ENCODE measurements around the gene MED8. TPM values are rescaled to one million over a fixed set of nuclear protein-coding genes. Genes with fewer than 3 reads are reported as not detected.

The MED8 gene, protein sequence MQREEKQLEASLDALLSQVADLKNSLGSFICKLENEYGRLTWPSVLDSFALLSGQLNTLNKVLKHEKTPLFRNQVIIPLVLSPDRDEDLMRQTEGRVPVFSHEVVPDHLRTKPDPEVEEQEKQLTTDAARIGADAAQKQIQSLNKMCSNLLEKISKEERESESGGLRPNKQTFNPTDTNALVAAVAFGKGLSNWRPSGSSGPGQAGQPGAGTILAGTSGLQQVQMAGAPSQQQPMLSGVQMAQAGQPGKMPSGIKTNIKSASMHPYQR
- total RNA-seq = 47.8 and 48.0 TPM in 2 replicates

DNA sequence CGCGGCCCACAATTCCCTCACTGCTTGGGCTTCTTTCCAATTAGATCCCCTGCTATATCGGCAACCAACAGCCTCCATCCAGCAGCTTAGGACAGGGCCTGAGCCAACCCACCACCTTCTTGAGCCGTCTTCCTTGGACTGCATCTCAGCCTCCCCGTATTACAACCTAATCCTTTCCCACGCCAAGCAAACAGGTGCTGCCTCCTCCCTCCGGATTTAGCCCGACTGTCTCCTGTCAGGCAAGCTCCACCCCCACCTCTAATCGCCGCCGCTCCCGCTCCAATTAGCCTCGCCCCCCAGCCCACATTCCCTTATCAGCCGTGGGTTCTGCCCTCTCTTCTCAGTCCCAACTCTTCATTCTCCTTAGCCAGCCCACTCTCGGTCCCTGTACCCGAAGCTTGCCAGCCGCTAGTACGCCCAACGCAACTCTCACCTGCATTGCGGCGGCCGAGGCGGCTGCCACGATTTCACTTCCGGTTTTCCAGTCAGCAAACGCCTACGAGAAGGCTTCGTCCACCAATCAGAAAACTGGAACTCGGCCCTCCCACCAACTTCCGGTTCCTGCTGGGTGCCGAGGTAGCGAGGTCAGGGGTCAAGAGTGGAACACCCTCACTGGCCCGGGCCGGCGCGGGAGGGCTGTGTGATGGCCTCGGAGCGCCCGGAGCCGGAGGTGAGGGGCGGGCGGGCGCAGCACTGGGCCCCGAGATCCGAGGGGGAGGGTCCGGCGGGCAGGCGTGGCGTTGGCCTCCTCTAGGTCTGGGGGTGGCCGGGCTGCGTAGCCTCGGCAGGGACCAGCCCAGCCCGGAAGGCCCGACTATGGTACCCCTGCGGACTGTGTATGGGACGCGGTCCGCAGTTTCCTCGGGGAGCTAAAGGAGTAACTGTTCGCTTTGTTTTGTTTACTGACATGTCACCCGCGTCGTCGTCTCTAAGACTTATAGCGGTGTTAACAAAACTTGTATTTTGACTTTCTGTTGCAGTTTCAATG lies at the start of gene MED8, which contains the start of gene SZT2:
Gene MED8, minus strand, starts transcription at position 475 of the 988 bp plus-strand sequence. Its CDS starts 36 bp downstream, at position 439.
Gene SZT2, plus strand, starts transcription at position 574 of the 988 bp plus-strand sequence. Its CDS starts 70 bp downstream, at position 644.

GRCh38 chr1:43367904-43368645 lies 21.5 kb downstream of the MED8 start, which contains the start of gene ELOVL1:
Gene ELOVL1, minus strand, starts transcription at chr1:43368011. Its CDS starts 2,402 bp downstream, at chr1:43365609.

GRCh38 chr1:43358746-43359693 lies 30.6 kb downstream of the MED8 start, which contains the start of gene CDC20:
Gene CDC20, plus strand, starts transcription at chr1:43358981. Its CDS starts 235 bp downstream, at chr1:43359216.

DNA sequence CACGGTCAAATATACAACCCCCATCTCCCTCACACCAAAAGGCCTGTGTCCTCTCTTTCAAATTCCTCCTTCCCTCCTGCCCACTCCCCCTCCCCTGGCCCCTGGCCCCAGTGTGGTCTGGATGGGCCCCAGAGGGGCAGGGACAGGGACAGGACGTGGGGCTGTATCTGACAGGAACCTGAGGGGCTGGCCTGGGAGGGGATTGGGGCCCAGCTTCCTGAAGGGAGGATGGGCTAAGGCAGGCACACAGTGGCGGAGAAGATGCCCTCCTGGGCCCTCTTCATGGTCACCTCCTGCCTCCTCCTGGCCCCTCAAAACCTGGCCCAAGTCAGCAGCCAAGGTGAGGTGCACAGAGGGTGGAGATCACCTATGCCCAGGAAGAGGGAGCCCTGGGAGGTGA lies 52.0 kb downstream of the MED8 start, which contains the start of gene MPL:
Gene MPL, plus strand, starts transcription at position 231 of the 400 bp plus-strand sequence. Its CDS starts 31 bp downstream, at position 262.

Other genes with a start within 250 kb of the MED8 start
- 216 and 245 TPM in 2 replicates for gene EBNA1BP2, start 217.5 kb downstream of the MED8 start, total RNA-seq
- gene CFAP57, start 217.5 kb downstream of the MED8 start, total RNA-seq = 0.13 and 0.15 TPM in 2 replicates
- gene TMEM125, start 119.8 kb downstream of the MED8 start, total RNA-seq = not detected in 2 replicates
- gene C1orf210, start 104.2 kb downstream of the MED8 start, total RNA-seq = not detected in 2 replicates
- gene TIE1, start 88.8 kb downstream of the MED8 start, total RNA-seq = 427 and 478 TPM in 2 replicates
- not detected in 2 replicates for gene MPL, start 52.0 kb downstream of the MED8 start, total RNA-seq
- 174 and 181 TPM in 2 replicates for gene CDC20, start 30.8 kb downstream of the MED8 start, total RNA-seq
- 95.1 and 113 TPM in 2 replicates for gene ELOVL1, start 21.8 kb downstream of the MED8 start, total RNA-seq
- gene SZT2, start 99 bp upstream of the MED8 start, total RNA-seq = 10.3 and 12.2 TPM in 2 replicates
- 183 and 185 TPM in 2 replicates for gene HYI, start 64.1 kb upstream of the MED8 start, total RNA-seq
- 97.1 and 109 TPM in 2 replicates for gene PTPRF, start 141.1 kb upstream of the MED8 start, total RNA-seq